Upper lobe of left lung (tissue), 4 donors: ENCODE measurements around the gene ETS1.

Source experiments
- POLR2A ChIP-seq, 4 donors: fragments of 450-650 bp; IDR thresholded peaks; one replicate each; pipeline ENCODE4 v1.5.1; 2016 to 2017; ENCODE audit warnings: antibody characterized with exemption in 4 of 4, mild to moderate bottlenecking in 2 of 4
- TF ChIP-seq, protein P1 (sequence below), 6 experiments: fragments of 450-650 bp in 4 of 6; fragments of 200-600 bp in 2 of 6; sonication (generic) in 2 of 6; IDR thresholded peaks; one replicate each; pipeline ENCODE4 v1.5.1; 2016 to 2019; ENCODE audit warnings: antibody characterized with exemption in 6 of 6

DNA sequence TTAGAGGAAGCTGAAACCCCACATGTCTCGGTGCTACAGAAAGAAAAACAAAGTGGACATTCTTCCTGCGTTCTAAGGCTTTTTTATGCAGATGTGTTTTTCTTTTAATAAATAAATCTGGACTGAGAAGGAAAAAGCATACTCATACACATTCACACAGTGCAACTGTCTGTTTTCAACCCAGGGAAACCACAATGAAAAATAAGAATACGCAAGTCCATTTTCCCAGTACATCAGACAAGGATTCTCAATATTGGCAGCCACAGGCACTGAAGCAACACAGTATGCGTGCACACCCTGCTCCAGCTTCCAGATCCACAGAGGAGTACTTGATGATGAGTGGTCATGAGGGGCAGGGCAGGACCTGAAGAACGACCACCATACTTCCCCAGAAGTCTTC is 86.9 kb downstream of the ETS1 start:
- TF ChIP-seq POLR2A (IDR thresholded peaks at IDR 0.05) = no peak
- TF ChIP-seq, protein P1, sequence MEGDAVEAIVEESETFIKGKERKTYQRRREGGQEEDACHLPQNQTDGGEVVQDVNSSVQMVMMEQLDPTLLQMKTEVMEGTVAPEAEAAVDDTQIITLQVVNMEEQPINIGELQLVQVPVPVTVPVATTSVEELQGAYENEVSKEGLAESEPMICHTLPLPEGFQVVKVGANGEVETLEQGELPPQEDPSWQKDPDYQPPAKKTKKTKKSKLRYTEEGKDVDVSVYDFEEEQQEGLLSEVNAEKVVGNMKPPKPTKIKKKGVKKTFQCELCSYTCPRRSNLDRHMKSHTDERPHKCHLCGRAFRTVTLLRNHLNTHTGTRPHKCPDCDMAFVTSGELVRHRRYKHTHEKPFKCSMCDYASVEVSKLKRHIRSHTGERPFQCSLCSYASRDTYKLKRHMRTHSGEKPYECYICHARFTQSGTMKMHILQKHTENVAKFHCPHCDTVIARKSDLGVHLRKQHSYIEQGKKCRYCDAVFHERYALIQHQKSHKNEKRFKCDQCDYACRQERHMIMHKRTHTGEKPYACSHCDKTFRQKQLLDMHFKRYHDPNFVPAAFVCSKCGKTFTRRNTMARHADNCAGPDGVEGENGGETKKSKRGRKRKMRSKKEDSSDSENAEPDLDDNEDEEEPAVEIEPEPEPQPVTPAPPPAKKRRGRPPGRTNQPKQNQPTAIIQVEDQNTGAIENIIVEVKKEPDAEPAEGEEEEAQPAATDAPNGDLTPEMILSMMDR (IDR thresholded peaks at IDR 0.05) = no peak
